ENCODE measurements around the gene CDCP1. TPM values are rescaled to one million over a fixed set of nuclear protein-coding genes. Genes with fewer than 3 reads are reported as not detected.

CDCP1 gene
- total RNA-seq, 1 experiment from 2014 or later, result 85.0 TPM

DNA sequence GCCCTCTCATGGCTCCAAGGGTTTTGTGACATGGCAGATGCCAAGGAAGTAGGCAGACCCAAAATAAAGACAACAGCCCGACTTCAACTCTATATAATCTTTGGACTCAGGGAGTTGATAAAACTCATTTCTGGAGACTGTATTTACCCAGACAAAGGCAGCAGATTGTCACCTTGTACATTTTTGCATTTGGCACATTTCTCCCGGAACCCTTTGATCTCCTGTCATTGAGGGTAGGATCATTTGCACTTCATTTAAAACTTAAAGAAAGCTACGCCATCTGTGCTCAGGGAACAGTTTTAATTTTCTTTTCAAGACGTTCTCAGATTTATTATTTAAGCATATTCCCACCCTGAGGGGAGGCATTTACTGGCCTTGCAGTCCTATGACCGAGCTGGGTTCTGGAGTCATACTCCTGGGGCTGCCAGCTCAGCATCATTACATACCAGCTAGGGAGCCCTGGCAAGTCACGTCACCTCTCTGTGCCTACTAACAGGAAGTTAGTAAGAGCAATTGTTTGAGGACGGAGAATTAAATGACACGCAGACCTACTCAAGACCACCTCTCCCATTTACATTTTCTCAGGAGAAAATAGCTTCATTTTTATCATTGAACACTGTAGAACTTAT lies 5.9 kb downstream of the CDCP1 start:
- Histone ChIP-seq H2AFZ (no peak overlapping the region), H3K27me3 (ENCODE audit: insufficient read depth, low read depth) (no peaks in the 10 kb centered on the region), H3F3A (ENCODE audit: insufficient read depth, low read depth) (peaks cover 61% of the 10 kb centered on the region), H3K9me2 (ENCODE audit: insufficient read depth) (peaks cover 3% of the 10 kb centered on the region; the same call in 1 of the 2 replicates), H3K79me2 (ENCODE audit: low read depth) (peaks cover 100% of the 10 kb centered on the region), H3K9me3 (ENCODE audit: insufficient read depth, low read depth) (no peaks in the 10 kb centered on the region), H3K4me2 (peak overlapping the region; percentile 66), H4K20me1 (ENCODE audit: insufficient read depth) (peaks cover 6% of the 10 kb centered on the region; the same call in 1 of the 2 replicates), H3K4me1 (replicated peaks; ENCODE audit: insufficient read depth) (peaks cover 79% of the 10 kb centered on the region), H3K4me3 (no peak overlapping the region), H3K27ac (peak overlapping the region; percentile 76), H3K36me3 (ENCODE audit: low read depth) (peaks cover 34% of the 10 kb centered on the region)
- no peak for DNase-seq
- TF ChIP-seq, protein P1, sequence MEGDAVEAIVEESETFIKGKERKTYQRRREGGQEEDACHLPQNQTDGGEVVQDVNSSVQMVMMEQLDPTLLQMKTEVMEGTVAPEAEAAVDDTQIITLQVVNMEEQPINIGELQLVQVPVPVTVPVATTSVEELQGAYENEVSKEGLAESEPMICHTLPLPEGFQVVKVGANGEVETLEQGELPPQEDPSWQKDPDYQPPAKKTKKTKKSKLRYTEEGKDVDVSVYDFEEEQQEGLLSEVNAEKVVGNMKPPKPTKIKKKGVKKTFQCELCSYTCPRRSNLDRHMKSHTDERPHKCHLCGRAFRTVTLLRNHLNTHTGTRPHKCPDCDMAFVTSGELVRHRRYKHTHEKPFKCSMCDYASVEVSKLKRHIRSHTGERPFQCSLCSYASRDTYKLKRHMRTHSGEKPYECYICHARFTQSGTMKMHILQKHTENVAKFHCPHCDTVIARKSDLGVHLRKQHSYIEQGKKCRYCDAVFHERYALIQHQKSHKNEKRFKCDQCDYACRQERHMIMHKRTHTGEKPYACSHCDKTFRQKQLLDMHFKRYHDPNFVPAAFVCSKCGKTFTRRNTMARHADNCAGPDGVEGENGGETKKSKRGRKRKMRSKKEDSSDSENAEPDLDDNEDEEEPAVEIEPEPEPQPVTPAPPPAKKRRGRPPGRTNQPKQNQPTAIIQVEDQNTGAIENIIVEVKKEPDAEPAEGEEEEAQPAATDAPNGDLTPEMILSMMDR (conservative IDR thresholded peaks at IDR 0.05), result no peak
- TF ChIP-seq EZH2 (IDR thresholded peaks at IDR 0.05; ENCODE audit: low read depth), result no peak
- ChIA-PET POLR2A (ENCODE audit: unreplicated experiment) (interaction anchor here (0.7 kb wide), 2 partner anchors 43 to 99 kb away, joined by 4 read pairs; no protein-coding TSS in a partner anchor), CTCF (no interaction called here)
- no TSS peak for BruUV-seq (replicated peaks)
- intact Hi-C loops (cut with micrococcal nuclease; ENCODE audit: unreplicated experiment), result no loop called here

DNA sequence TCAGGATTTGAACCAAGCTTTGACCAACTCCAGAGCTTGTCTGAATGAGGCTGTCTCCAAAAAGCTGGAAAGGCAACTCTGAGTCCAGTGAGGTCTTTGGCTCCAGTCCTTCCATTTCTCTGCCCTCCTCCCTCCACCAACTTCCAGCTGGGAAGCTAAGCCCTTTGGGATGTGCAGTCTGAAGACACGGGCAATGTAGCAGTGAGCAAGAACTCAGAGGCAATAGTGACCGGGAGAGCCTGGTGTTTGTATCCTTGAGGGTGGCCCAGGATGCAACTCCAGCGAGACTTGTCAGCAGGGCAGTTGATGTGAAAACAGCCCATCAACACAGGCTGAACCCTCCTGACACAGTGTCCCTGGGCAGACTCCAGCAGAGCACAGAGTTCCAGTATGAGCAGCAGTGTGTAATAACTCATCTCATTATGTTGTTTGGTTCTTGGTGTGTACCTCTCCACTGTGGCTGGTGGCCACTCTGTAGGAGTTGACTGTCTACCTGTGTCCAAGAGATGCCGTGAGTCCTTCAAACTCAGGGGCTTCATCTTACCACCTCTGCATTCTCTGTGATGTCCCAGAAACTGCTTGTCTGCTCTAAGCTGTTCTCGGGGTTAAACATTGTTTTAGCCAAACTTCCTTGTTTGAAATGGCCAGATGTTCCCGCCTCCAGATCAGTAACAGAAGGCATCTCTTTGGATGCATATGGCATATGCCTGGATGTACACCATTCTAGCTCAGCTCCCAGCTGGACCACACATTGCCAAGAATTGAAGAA lies 6.6 kb downstream of the CDCP1 start:
- DNase-seq, result no peak
- Histone ChIP-seq H3F3A (ENCODE audit: insufficient read depth, low read depth) (peaks cover 68% of the 10 kb centered on the region), H3K4me2 (peak overlapping the region; percentile 66), H3K79me2 (ENCODE audit: low read depth) (peaks cover 100% of the 10 kb centered on the region), H3K4me1 (replicated peaks; ENCODE audit: insufficient read depth) (peaks cover 84% of the 10 kb centered on the region), H3K27me3 (ENCODE audit: insufficient read depth, low read depth) (no peaks in the 10 kb centered on the region), H3K9me3 (ENCODE audit: insufficient read depth, low read depth) (no peaks in the 10 kb centered on the region), H3K36me3 (ENCODE audit: low read depth) (peaks cover 38% of the 10 kb centered on the region), H3K27ac (peak overlapping the region; percentile 76), H3K4me3 (no peak overlapping the region), H3K9me2 (ENCODE audit: insufficient read depth) (peaks cover 3% of the 10 kb centered on the region; the same call in 1 of the 2 replicates), H4K20me1 (ENCODE audit: insufficient read depth) (peaks cover 6% of the 10 kb centered on the region; the same call in 1 of the 2 replicates), H2AFZ (no peak overlapping the region)
- intact Hi-C loops (cut with micrococcal nuclease; ENCODE audit: unreplicated experiment), result loop anchor here (2.0 to 5.0 kb wide), 2 partner anchors 15 to 47 kb away; no protein-coding TSS in a partner anchor
- POLR2A ChIA-PET (ENCODE audit: unreplicated experiment), result interaction anchor here (0.7 to 1.0 kb wide), 3 partner anchors 13 to 43 kb away, joined by 4 to 9 read pairs (median 4); no protein-coding TSS in a partner anchor
- TSS peak; percentile 77 for BruUV-seq (replicated peaks)
- no peak for TF ChIP-seq EZH2 (IDR thresholded peaks at IDR 0.05; ENCODE audit: low read depth)
- TF ChIP-seq, protein P1 (conservative IDR thresholded peaks at IDR 0.05), result no peak
- CTCF ChIA-PET, result no interaction called here

DNA sequence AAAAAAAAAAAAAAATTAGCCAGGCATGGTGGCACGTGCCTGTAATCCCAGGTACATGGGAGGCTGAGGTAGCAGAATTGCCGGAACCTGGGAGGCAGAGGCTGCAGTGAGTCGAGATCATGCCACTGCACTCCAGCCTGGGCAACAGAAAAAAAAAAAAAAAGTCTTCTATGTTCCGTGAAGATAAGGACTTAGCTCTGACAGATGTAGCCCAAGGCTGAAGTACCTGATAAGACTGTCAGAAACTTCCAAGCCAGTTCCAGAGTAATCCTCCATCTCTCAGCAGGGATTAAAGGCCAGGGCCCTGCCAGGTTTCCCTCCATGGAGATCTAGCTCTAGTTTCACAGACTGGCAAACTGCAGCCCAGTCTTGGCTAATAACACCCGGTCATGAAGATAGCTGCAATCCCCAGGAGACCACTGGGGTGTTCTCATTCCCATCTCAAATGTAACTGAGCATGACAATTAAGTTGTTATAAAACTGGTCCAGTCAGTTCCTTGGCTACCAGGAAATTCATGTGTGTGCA lies 8.5 kb downstream of the CDCP1 start:
- H3K4me3 ChIP-seq, result no peak overlapping the region
- no peak overlapping the region for H2AFZ ChIP-seq
- no TSS peak for BruUV-seq (replicated peaks)
- ChIA-PET CTCF (interaction anchor here (0.5 to 0.7 kb wide), 3 partner anchors 46 to 105 kb away, joined by 3 to 8 read pairs (median 4); no protein-coding TSS in a partner anchor), POLR2A (ENCODE audit: unreplicated experiment) (interaction anchor here (0.9 kb wide), 1 partner anchor 46 kb away, joined by 5 read pairs; no protein-coding TSS in a partner anchor)
- peaks cover 75% of the 10 kb centered on the region for H3F3A ChIP-seq (ENCODE audit: insufficient read depth, low read depth)
- no peaks in the 10 kb centered on the region for H3K27me3 ChIP-seq (ENCODE audit: insufficient read depth, low read depth)
- peak overlapping the region; percentile 66 for H3K4me2 ChIP-seq
- H3K9me2 ChIP-seq (ENCODE audit: insufficient read depth), result no peaks in the 10 kb centered on the region
- no peaks in the 10 kb centered on the region for H3K9me3 ChIP-seq (ENCODE audit: insufficient read depth, low read depth)
- H3K79me2 ChIP-seq (ENCODE audit: low read depth), result peaks cover 94% of the 10 kb centered on the region
- H4K20me1 ChIP-seq (ENCODE audit: insufficient read depth), result peaks cover 6% of the 10 kb centered on the region; the same call in 1 of the 2 replicates
- H3K27ac ChIP-seq, result peak overlapping the region; percentile 76
- intact Hi-C loops (cut with micrococcal nuclease; ENCODE audit: unreplicated experiment), result loop anchor here (2.0 to 5.0 kb wide), 2 partner anchors 13 to 45 kb away; no protein-coding TSS in a partner anchor
- TF ChIP-seq EZH2 (IDR thresholded peaks at IDR 0.05; ENCODE audit: low read depth), result no peak
- DNase-seq, result peak; percentile 31 to 72
- H3K4me1 ChIP-seq (replicated peaks; ENCODE audit: insufficient read depth), result peaks cover 80% of the 10 kb centered on the region
- H3K36me3 ChIP-seq (ENCODE audit: low read depth), result peaks cover 36% of the 10 kb centered on the region

Measured in PC-9 (cell line).